Neural cell (in vitro differentiated cells): Measurements from ENCODE around the gene ASIC3. TPM values are rescaled to one million over a fixed set of nuclear protein-coding genes. Genes with fewer than 3 reads are reported as not detected.

Source experiments
- H2AFZ ChIP-seq: fragments of 200-600, 300-800 bp; sonication (generic), shearing (Covaris generic); 2 replicates; pipeline ENCODE4 v1.6.0; 2014; ENCODE audit warnings: low read depth, mild to moderate bottlenecking, antibody characterized with exemption, low read length, moderate library complexity
- H3F3A ChIP-seq: fragments of 200-600 bp; shearing (Covaris generic); 2 replicates; pipeline ENCODE4 v1.6.1; 2016; ENCODE audit warnings: mild to moderate bottlenecking, moderate library complexity, mixed read lengths, antibody characterized with exemption, low read length; ENCODE audit not compliant: insufficient read depth, poor library complexity, severe bottlenecking
- H3K27ac ChIP-seq: fragments of 200-600, 300-800 bp; sonication (generic), shearing (Covaris generic); 2 replicates; pipeline ENCODE4 v1.5.1; 2014; ENCODE audit warnings: mild to moderate bottlenecking, low read length, moderate library complexity
- H3K27me3 ChIP-seq: fragments of 300-800, 200-600 bp; sonication (generic), shearing (Covaris generic); 2 replicates; pipeline ENCODE4 v1.6.0; 2014; ENCODE audit warnings: mild to moderate bottlenecking, low read depth, low read length, moderate library complexity; ENCODE audit not compliant: insufficient read depth
- H3K36me3 ChIP-seq: fragments of 300-800, 200-600 bp; sonication (generic), shearing (Covaris generic); 2 replicates; pipeline ENCODE4 v1.5.1; 2014; ENCODE audit warnings: mild to moderate bottlenecking, antibody characterized with exemption, low read length, moderate library complexity; ENCODE audit not compliant: insufficient read depth
- H3K4me2 ChIP-seq: fragments of 300-800, 200-600 bp; sonication (generic), shearing (Covaris generic); 2 replicates; pipeline ENCODE4 v1.6.0; 2014; ENCODE audit warnings: mild to moderate bottlenecking, low read length
- H3K4me3 ChIP-seq: fragments of 300-800, 200-600 bp; sonication (generic), shearing (Covaris generic); 2 replicates; pipeline ENCODE4 v1.5.1; 2014; ENCODE audit warnings: mild to moderate bottlenecking, low read length, moderate library complexity
- H3K79me2 ChIP-seq: fragments of 200-600 bp; shearing (Covaris generic); replicated peaks from 2 replicates; pipeline ENCODE4 v1.6.0; 2014; ENCODE audit warnings: mild to moderate bottlenecking, low read length, moderate library complexity; ENCODE audit not compliant: insufficient read depth
- H3K9ac ChIP-seq: fragments of 300-800, 200-600 bp; sonication (generic), shearing (Covaris generic); 2 replicates; pipeline ENCODE4 v1.6.1; 2016; ENCODE audit warnings: mild to moderate bottlenecking, low read length, mixed read lengths
- H3K9me2 ChIP-seq: fragments of 200-600 bp; shearing (Covaris generic); 2 replicates; pipeline ENCODE4 v1.6.1; 2016; ENCODE audit warnings: mild to moderate bottlenecking, low read length, mixed read lengths; ENCODE audit not compliant: insufficient read depth
- H3K9me3 ChIP-seq: fragments of 200-600, 300-800 bp; sonication (generic), shearing (Covaris generic); 2 replicates; pipeline ENCODE4 v1.6.1; 2016; ENCODE audit warnings: mild to moderate bottlenecking, mixed run types, low read length, moderate library complexity, mixed read lengths
- H4K20me1 ChIP-seq: fragments of 200-600 bp; shearing (Covaris generic); 2 replicates; pipeline ENCODE4 v1.6.1; 2016; ENCODE audit warnings: mild to moderate bottlenecking, mixed run types; ENCODE audit not compliant: insufficient read depth
- CTCF ChIP-seq: fragments of 450-650 bp; IDR thresholded peaks from 2 replicates; pipeline ENCODE4 v1.5.1; 2014; ENCODE audit warnings: antibody characterized with exemption, mild to moderate bottlenecking, moderate library complexity; ENCODE audit not compliant: poor library complexity, severe bottlenecking
- EP300 ChIP-seq: fragments of 450-650 bp; conservative IDR thresholded peaks from 2 replicates; pipeline ENCODE4 v1.6.1; 2014; ENCODE audit warnings: antibody characterized with exemption, mild to moderate bottlenecking, moderate library complexity; ENCODE audit not compliant: poor library complexity, severe bottlenecking
- EZH2 ChIP-seq: fragments of 200-600, 300-800 bp; shearing (Covaris generic), sonication (generic); IDR thresholded peaks from 2 replicates; pipeline ENCODE4 v1.6.1; 2014; ENCODE audit warnings: antibody characterized with exemption, low read length, borderline replicate concordance, mild to moderate bottlenecking; ENCODE audit not compliant: insufficient read depth, poor library complexity, severe bottlenecking
- MXI1 ChIP-seq: fragments of 450-650 bp; conservative IDR thresholded peaks from 2 replicates; pipeline ENCODE4 v1.6.1; 2014; ENCODE audit warnings: antibody characterized with exemption, mild to moderate bottlenecking; ENCODE audit not compliant: poor library complexity, severe bottlenecking
- POLR2AphosphoS5 ChIP-seq: IDR thresholded peaks from 2 replicates; pipeline ENCODE4 v1.6.1; 2012
- RAD21 ChIP-seq: fragments of 450-650 bp; conservative IDR thresholded peaks from 2 replicates; pipeline ENCODE4 v1.6.1; 2014; ENCODE audit warnings: antibody characterized with exemption, mild to moderate bottlenecking, moderate library complexity
- REST ChIP-seq: IDR thresholded peaks from 2 replicates; pipeline ENCODE4 v1.6.1; 2012; ENCODE audit warnings: borderline replicate concordance
- SMC3 ChIP-seq: fragments of 450-650 bp; conservative IDR thresholded peaks from 2 replicates; pipeline ENCODE4 v1.6.1; 2014; ENCODE audit warnings: antibody characterized with exemption, mild to moderate bottlenecking, moderate library complexity; ENCODE audit not compliant: poor library complexity
- TAF1 ChIP-seq: IDR thresholded peaks from 2 replicates; pipeline ENCODE4 v1.6.1; 2012; ENCODE audit warnings: low read depth
- polyA plus RNA-seq: library from polyadenylated mRNA; depleted of rRNA; stranded (reverse); fragments of >200 nt; gene quantifications from 2 replicates; pipeline ENCODE4 v1.2.3, GENCODE V29; 2014

Gene ASIC3
- polyA plus RNA-seq, 1 donor from 2014 or later = 3.3 TPM

GRCh38 chr7:151088856-151089699 is 40.7 kb downstream of the ASIC3 start:
- no peak overlapping the region for H2AFZ ChIP-seq
- H3K27ac ChIP-seq = no peak overlapping the region

More at GRCh38 chr7:151088856-151089699, 40.7 kb downstream of the ASIC3 start:
- H3K4me2 ChIP-seq = peak overlapping the region; percentile 93
- TF ChIP-seq SMC3 = no peak
- no peak for TF ChIP-seq EP300
- TF ChIP-seq POLR2AphosphoS5 = no peak
- no peak for TF ChIP-seq RAD21
- TF ChIP-seq CTCF = no peak
- no peak for TF ChIP-seq REST
- TF ChIP-seq EZH2 = no peak
- TF ChIP-seq TAF1 = no peak
- no peak for TF ChIP-seq MXI1
- H3F3A ChIP-seq = peaks cover 3% of the 10 kb centered on the region
- H3K9me3 ChIP-seq = no peaks in the 10 kb centered on the region
- peaks cover 42% of the 10 kb centered on the region for H4K20me1 ChIP-seq
- peaks cover 63% of the 10 kb centered on the region for H3K79me2 ChIP-seq
- no peaks in the 10 kb centered on the region for H3K36me3 ChIP-seq
- no peaks in the 10 kb centered on the region for H3K9me2 ChIP-seq
- no peaks in the 10 kb centered on the region for H3K27me3 ChIP-seq
- H3K9ac ChIP-seq = peak overlapping the region; percentile 94
- H3K4me3 ChIP-seq = peak overlapping the region; percentile 91
